ENCODE results near the gene GPR183.
"Not testable (repeated sequence)": the region's sequence is repeated elsewhere in the genome, so short reads cannot be mapped to it uniquely, and the experiment has no call there.

The GPR183 gene

DNA sequence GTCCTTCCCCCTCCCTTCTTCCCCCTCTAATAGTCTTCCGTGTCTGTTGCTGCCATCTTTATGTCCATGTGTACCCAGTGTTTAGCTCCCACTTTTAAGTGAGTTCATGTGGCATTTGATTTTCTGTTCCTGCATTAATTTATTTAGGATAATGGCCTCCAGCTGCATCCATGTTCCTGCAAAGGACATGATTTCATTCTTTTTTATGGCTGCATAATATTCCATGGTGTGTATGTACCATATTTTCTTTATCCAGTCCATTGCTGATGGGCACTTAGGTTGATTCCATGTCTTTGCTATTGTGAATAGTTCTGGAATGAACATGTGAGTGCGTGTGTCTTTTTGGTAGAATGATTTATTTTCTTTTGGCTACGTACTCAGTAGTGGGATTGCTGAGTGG lies 58.0 kb downstream of the GPR183 start:
- DNase-seq (ENCODE audit: low read depth in 2 of 2) = not testable (repeated sequence)

DNA sequence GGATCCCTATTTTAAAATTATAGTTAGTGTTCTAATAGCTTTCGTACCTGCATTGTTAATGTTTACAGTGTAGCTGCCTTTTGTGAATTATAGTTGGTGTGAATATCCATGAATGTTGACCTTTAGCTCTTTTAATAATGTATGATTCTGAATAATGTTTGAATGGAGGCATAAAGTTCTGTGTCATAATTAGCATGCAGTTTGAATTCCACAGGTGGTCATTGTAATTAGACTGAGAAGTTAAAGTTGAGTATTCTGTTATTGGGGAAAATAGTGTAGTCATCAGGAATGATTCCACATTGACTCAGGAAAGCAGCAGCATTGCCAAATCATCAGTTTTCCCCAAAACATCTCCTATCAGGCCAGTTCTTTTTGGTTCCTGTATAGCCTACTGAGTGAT lies 61.1 kb downstream of the GPR183 start:
- DNase-seq (ENCODE audit: low read depth in 2 of 2) = no peak

Measured in stimulated activated CD8-positive, alpha-beta memory T cell treated with anti-CD3 and anti-CD28 coated beads, Interleukin-2, amount 100 ng/mL, for 48 hours (primary cell).